Panc1 (cell line): ENCODE data around the gene FKBP1A. TPM values are rescaled to one million over a fixed set of nuclear protein-coding genes. Genes with fewer than 3 reads are reported as not detected.
A peak's percentile ranks its signal among the peaks of the same experiment; 100 is the strongest.

ENCODE experiments used
- ATAC-seq: fragments of 200-7000 bp; cut with Tn5 transposase; 2 replicates; pipeline ENCODE4 v1.9.1; 2020; ENCODE audit warnings: mild to moderate bottlenecking, moderate library complexity
- BruUV-seq: library from RNA; stranded (reverse); fragments of 400-500 nt; replicated peaks from 2 replicates; lab custom pipeline; 2021; lab: Mats Ljungman, UMichigan
- CTCF ChIA-PET: fragments of 300-600 bp; sonication (Branson Sonifier 250); formaldehyde crosslinking; loops from one replicate; lab custom pipeline; 2022; ENCODE audit warnings: antibody characterized with exemption; lab: Charles Lee
- POLR2A ChIA-PET: fragments of 300-600 bp; sonication (Branson Sonifier 250); formaldehyde crosslinking; loops from one replicate; lab custom pipeline; 2022; ENCODE audit warnings: antibody characterized with exemption; lab: Charles Lee
- DNase-seq: peaks from one replicate; pipeline ENCODE4 v3.0.0-alpha.2; 2010; ENCODE audit warnings: low read depth, low spot score
- H3K27ac ChIP-seq: 2 replicates; pipeline ENCODE4 v1.5.1; 2011; ENCODE audit warnings: mild to moderate bottlenecking, low read length, inconsistent platforms
- H3K27me3 ChIP-seq: fragments of 200-500 bp; sonication (Bioruptor generic); 2 replicates; pipeline ENCODE4 v1.6.0; 2014; ENCODE audit warnings: low read length, inconsistent platforms; ENCODE audit not compliant: control insufficient read depth, insufficient read depth
- H3K36me3 ChIP-seq: fragments of 200-500 bp; sonication (Bioruptor generic); 2 replicates; pipeline ENCODE4 v1.5.1; 2014; ENCODE audit warnings: inconsistent platforms, mild to moderate bottlenecking, low read length, moderate library complexity; ENCODE audit not compliant: control insufficient read depth, insufficient read depth
- H3K4me1 ChIP-seq: 2 replicates; pipeline ENCODE4 v1.5.1; 2011; ENCODE audit warnings: inconsistent platforms, mild to moderate bottlenecking, low read length, moderate library complexity; ENCODE audit not compliant: control insufficient read depth, insufficient read depth
- H3K4me3 ChIP-seq, 2 experiments: 2 replicates each; pipeline ENCODE4 v1.5.1; 2011 to 2012; ENCODE audit warnings: low read depth in 2 of 2, low read length in 2 of 2, mild to moderate bottlenecking in 2 of 2, inconsistent platforms in 1 of 2, moderate library complexity in 1 of 2
- H3K9me3 ChIP-seq: fragments of 200-500 bp; sonication (Bioruptor generic); 2 replicates; pipeline ENCODE4 v1.5.1; 2014; ENCODE audit warnings: low read depth, mild to moderate bottlenecking, inconsistent platforms, low read length, moderate library complexity; ENCODE audit not compliant: control insufficient read depth, insufficient read depth
- CTCF ChIP-seq: fragments of 450-650 bp; IDR thresholded peaks from 2 replicates; pipeline ENCODE4 v1.5.1; 2017; ENCODE audit warnings: mild to moderate bottlenecking
- POLR2AphosphoS5 ChIP-seq: IDR thresholded peaks from 2 replicates; pipeline ENCODE4 v1.6.1; 2012; ENCODE audit warnings: mild to moderate bottlenecking, low read depth, low read length, moderate library complexity
- REST ChIP-seq, 2 experiments: IDR thresholded peaks; 2 replicates each; pipeline ENCODE4 v1.6.1; 2011 to 2012; ENCODE audit warnings: low read depth in 2 of 2, control low read depth in 1 of 2, low read length in 1 of 2, mild to moderate bottlenecking in 1 of 2, moderate library complexity in 1 of 2; ENCODE audit not compliant: insufficient read depth in 1 of 2
- SIN3A ChIP-seq: IDR thresholded peaks from 2 replicates; pipeline ENCODE4 v1.6.1; 2012; ENCODE audit warnings: low read depth, mild to moderate bottlenecking, low read length, moderate library complexity, borderline replicate concordance; ENCODE audit not compliant: insufficient read depth
- TCF7L2 ChIP-seq: IDR thresholded peaks from 2 replicates; pipeline ENCODE4 v1.6.1; 2011; ENCODE audit warnings: mild to moderate bottlenecking, low read depth, low read length, inconsistent platforms
- in situ Hi-C: cut with HindIII; loops from 2 replicates; pipeline ENCODE4 v1.10.0; 2016; ENCODE audit warnings: low sequenced_read_pairs, low pct_unique_long_range_greater_than_20kb
- intact Hi-C: fragments of 100-400 bp; cut with micrococcal nuclease; formaldehyde crosslinking; loops from one replicate; pipeline ENCODE4 v1.10.0; 2022; ENCODE audit not compliant: unreplicated experiment
- total RNA-seq: library from RNA; stranded (reverse); gene quantifications from one replicate; pipeline ENCODE4 v1.2.1, GENCODE V29; 2021; ENCODE audit not compliant: unreplicated experiment

The FKBP1A gene
- total RNA-seq, 1 experiment from 2014 or later: 695 TPM

GRCh38 chr20:1393507-1393882 is 641 bp upstream of the FKBP1A start:
- no peak for TF ChIP-seq REST (IDR thresholded peaks at IDR 0.05; ENCODE audit: insufficient read depth in 1 of 2, low read depth in 2 of 2, low read length in 1 of 2)
- TF ChIP-seq SIN3A: no peak
- TF ChIP-seq TCF7L2: no peak
- TF ChIP-seq POLR2AphosphoS5: no peak
- no peak for TF ChIP-seq CTCF
- intact Hi-C loops (loop anchor here (5.0 kb wide), 1 partner anchor 44 kb away; no protein-coding TSS in a partner anchor), in situ Hi-C loops (no loop called here)
- H3K27ac ChIP-seq: peak overlapping the region; percentile 84
- DNase-seq: no peak
- peak overlapping the region; percentile 75 to 92 for H3K4me3 ChIP-seq
- ATAC-seq: no peak
- no peaks in the 10 kb centered on the region for H3K27me3 ChIP-seq
- POLR2A ChIA-PET: interaction anchor here (0.6 to 0.7 kb wide), 2 partner anchors 73 to 309 kb away, joined by 4 to 9 read pairs; no protein-coding TSS in a partner anchor
- peaks cover 30% of the 10 kb centered on the region for H3K4me1 ChIP-seq
- BruUV-seq: TSS peak; percentile 97
- peaks cover 8% of the 10 kb centered on the region; the same call in 1 of the 2 replicates for H3K36me3 ChIP-seq
- H3K9me3 ChIP-seq: no peaks in the 10 kb centered on the region; the same call in 1 of the 2 replicates
- CTCF ChIA-PET: interaction anchor here (1.3 kb wide), 1 partner anchor 34 kb away, joined by 9 read pairs; no protein-coding TSS in a partner anchor

GRCh38 chr20:1392443-1392692 is 486 bp downstream of the FKBP1A start:
- peaks cover 40% of the 10 kb centered on the region for H3K4me1 ChIP-seq
- in situ Hi-C loops (no loop called here), intact Hi-C loops (loop anchor here (5.0 kb wide), 1 partner anchor 45 kb away; no protein-coding TSS in a partner anchor)
- peak overlapping the region; percentile 97 for H3K27ac ChIP-seq
- POLR2A ChIA-PET: interaction anchor here (1.0 kb wide), 1 partner anchor 75 kb away, joined by 14 read pairs; the partner anchor contains the start of gene NSFL1C
- ATAC-seq (peak; percentile 36), DNase-seq (no peak)
- TF ChIP-seq REST (IDR thresholded peaks at IDR 0.05; ENCODE audit: insufficient read depth in 1 of 2, low read depth in 2 of 2, low read length in 1 of 2) (no peak), TCF7L2 (no peak), SIN3A (no peak), CTCF (no peak), POLR2AphosphoS5 (no peak)
- no TSS peak for BruUV-seq
- no peaks in the 10 kb centered on the region; the same call in 1 of the 2 replicates for H3K9me3 ChIP-seq
- peak overlapping the region; percentile 75 to 92 for H3K4me3 ChIP-seq
- CTCF ChIA-PET: interaction anchor here (0.7 kb wide), 1 partner anchor 44 kb away, joined by 3 read pairs; no protein-coding TSS in a partner anchor
- H3K27me3 ChIP-seq: no peaks in the 10 kb centered on the region
- H3K36me3 ChIP-seq: peaks cover 8% of the 10 kb centered on the region; the same call in 1 of the 2 replicates
